HEK293 (cell line): Measurements from ENCODE around the gene GOLGA6C.
A peak's percentile ranks its signal among the peaks of the same experiment; 100 is the strongest.
"Not testable (repeated sequence)": the region's sequence is repeated elsewhere in the genome, so short reads cannot be mapped to it uniquely, and the experiment has no call there.

Source experiments
- CTCF ChIA-PET: fragments of 350-600 bp; formaldehyde crosslinking; extraction: SDS; loops from one replicate; lab custom pipeline; 2021; ENCODE audit warnings: antibody characterized with exemption; lab: Yijun Ruan, JAX
- POLR2A ChIA-PET: fragments of 300-600 bp; formaldehyde crosslinking; extraction: SDS; loops from one replicate; lab custom pipeline; 2020; ENCODE audit warnings: antibody characterized with exemption, inconsistent platforms; lab: Yijun Ruan, JAX
- H3K27ac ChIP-seq: fragments of 200-500 bp; sonication (Bioruptor generic); 2 replicates; pipeline ENCODE4 v1.5.1; 2014; ENCODE audit warnings: low read depth, low read length, control low read depth, inconsistent platforms; ENCODE audit errors: extremely low read depth
- H3K36me3 ChIP-seq, 2 experiments: fragments of 200-500 bp in 1 of 2; sonication (Bioruptor generic) in 1 of 2; 1 replicate in 1 of 2; 2 replicates in 1 of 2; pipeline ENCODE4 v1.5.1; 2014 to 2017; ENCODE audit warnings: inconsistent platforms in 2 of 2, low read length in 2 of 2; ENCODE audit not compliant: control insufficient read depth in 2 of 2, insufficient read depth in 1 of 2
- H3K4me1 ChIP-seq: fragments of 200-500 bp; sonication (Bioruptor generic); 2 replicates; pipeline ENCODE4 v1.5.1; 2014; ENCODE audit warnings: mild to moderate bottlenecking, low read length, inconsistent platforms; ENCODE audit not compliant: control insufficient read depth, insufficient read depth
- H3K4me3 ChIP-seq: 2 replicates; pipeline ENCODE4 v1.5.1; 2011; ENCODE audit warnings: low read depth, mild to moderate bottlenecking, control low read depth, low read length, moderate library complexity
- H3K9me3 ChIP-seq: fragments of 200-500 bp; sonication (Bioruptor generic); 2 replicates; pipeline ENCODE4 v1.5.1; 2014; ENCODE audit warnings: low read depth, low read length, inconsistent platforms; ENCODE audit not compliant: control insufficient read depth, insufficient read depth
- GLIS1 ChIP-seq: fragments of 450-650 bp; formaldehyde crosslinking; IDR thresholded peaks from 2 replicates; pipeline ENCODE4 v1.5.1; 2016; ENCODE audit warnings: missing biosample characterization, missing genetic modification characterization
- GLIS2 ChIP-seq: fragments of 450-650 bp; formaldehyde crosslinking; IDR thresholded peaks from 2 replicates; pipeline ENCODE4 v1.5.1; 2016; ENCODE audit warnings: missing biosample characterization, missing genetic modification characterization
- KLF1 ChIP-seq: fragments of 450-650 bp; formaldehyde crosslinking; IDR thresholded peaks from 2 replicates; pipeline ENCODE4 v1.5.1; 2016; ENCODE audit warnings: missing biosample characterization, missing genetic modification characterization
- ZNF248 ChIP-seq: fragments of 450-650 bp; formaldehyde crosslinking; IDR thresholded peaks from 2 replicates; pipeline ENCODE4 v1.5.1; 2017; ENCODE audit warnings: missing biosample characterization, missing genetic modification characterization
- ZNF335 ChIP-seq: fragments of 450-650 bp; formaldehyde crosslinking; conservative IDR thresholded peaks from 2 replicates; pipeline ENCODE4 v1.5.1; 2016; ENCODE audit warnings: missing biosample characterization, missing genetic modification characterization
- ZNF555 ChIP-seq: fragments of 450-650 bp; formaldehyde crosslinking; conservative IDR thresholded peaks from 2 replicates; pipeline ENCODE4 v1.5.1; 2017; ENCODE audit warnings: missing biosample characterization, mild to moderate bottlenecking, missing genetic modification characterization, inconsistent platforms
- ZNF558 ChIP-seq: fragments of 450-650 bp; formaldehyde crosslinking; IDR thresholded peaks from 2 replicates; pipeline ENCODE4 v1.5.1; 2016; ENCODE audit warnings: missing biosample characterization, missing genetic modification characterization
- TF ChIP-seq, protein P1 (sequence below): fragments of 450-650 bp; formaldehyde crosslinking; IDR thresholded peaks from 2 replicates; pipeline ENCODE4 v1.5.1; 2016; ENCODE audit warnings: missing biosample characterization, missing genetic modification characterization

GOLGA6C gene

GRCh38 chr15:75224281-75224680, 33.9 kb upstream of the GOLGA6C start:
- no peaks in the 10 kb centered on the region for H3K9me3 ChIP-seq
- ChIA-PET POLR2A (no interaction called here), CTCF (interaction anchor here (0.6 kb wide), 1 partner anchor 368 kb away, joined by 6 read pairs; no protein-coding TSS in a partner anchor)
- no peak overlapping the region for H3K27ac ChIP-seq
- TF ChIP-seq ZNF555 (tag by site-specific recombination), result no peak
- TF ChIP-seq ZNF248 (tag by site-specific recombination), result no peak
- no peaks in the 10 kb centered on the region for H3K4me1 ChIP-seq
- H3K4me3 ChIP-seq, result no peak overlapping the region
- no peaks in the 10 kb centered on the region for H3K36me3 ChIP-seq

DNA sequence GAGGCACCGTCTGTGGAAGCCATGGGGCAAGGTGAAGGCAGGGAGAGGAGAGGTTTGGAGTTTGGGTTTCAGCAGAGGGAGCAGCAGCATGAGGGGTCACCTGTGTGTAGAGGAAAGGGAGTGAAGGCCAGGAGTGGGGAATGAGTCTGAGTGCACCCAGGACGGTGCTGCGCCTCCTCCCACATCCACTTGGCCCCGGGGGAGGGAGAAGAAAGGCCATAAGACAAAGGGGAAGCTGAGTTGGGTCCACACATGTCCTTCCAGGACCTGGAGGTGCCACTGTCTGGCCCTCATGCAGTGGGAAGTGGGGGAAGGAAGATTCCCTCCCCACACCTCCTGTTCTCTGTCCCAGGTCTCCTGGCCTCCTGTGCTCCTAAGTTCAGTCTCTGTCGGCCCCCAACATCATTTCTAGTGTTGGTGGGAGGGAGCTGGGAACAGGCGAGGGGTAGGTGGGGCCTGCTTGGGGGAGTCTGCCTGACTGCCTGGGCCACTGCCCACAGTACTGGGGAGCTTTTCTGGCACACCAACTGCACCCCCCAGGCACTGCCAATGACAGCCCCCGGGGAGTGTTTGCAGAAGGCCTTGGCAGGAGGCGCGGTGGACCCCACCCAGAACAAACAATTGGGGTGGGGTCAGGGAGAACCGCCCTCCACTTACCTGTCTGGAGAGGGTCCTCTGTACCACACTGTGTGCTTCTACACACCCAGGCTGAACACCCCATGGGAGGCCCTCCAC, 32.9 kb upstream of the GOLGA6C start:
- H3K4me1 ChIP-seq, H3K27ac ChIP-seq, H3K4me3 ChIP-seq, H3K36me3 ChIP-seq, H3K9me3 ChIP-seq, POLR2A ChIA-PET: not testable (repeated sequence)
- CTCF ChIA-PET, result interaction anchor here (0.5 kb wide), 1 partner anchor 28 kb away, joined by 5 read pairs; no protein-coding TSS in a partner anchor
- TF ChIP-seq KLF1 (tag by site-specific recombination) (peak; percentile 96), GLIS1 (tag by site-specific recombination) (peak; percentile 76), GLIS2 (tag by site-specific recombination) (0 out of 2 replicates have a peak, but pooled peaks have one; percentile 32)

DNA sequence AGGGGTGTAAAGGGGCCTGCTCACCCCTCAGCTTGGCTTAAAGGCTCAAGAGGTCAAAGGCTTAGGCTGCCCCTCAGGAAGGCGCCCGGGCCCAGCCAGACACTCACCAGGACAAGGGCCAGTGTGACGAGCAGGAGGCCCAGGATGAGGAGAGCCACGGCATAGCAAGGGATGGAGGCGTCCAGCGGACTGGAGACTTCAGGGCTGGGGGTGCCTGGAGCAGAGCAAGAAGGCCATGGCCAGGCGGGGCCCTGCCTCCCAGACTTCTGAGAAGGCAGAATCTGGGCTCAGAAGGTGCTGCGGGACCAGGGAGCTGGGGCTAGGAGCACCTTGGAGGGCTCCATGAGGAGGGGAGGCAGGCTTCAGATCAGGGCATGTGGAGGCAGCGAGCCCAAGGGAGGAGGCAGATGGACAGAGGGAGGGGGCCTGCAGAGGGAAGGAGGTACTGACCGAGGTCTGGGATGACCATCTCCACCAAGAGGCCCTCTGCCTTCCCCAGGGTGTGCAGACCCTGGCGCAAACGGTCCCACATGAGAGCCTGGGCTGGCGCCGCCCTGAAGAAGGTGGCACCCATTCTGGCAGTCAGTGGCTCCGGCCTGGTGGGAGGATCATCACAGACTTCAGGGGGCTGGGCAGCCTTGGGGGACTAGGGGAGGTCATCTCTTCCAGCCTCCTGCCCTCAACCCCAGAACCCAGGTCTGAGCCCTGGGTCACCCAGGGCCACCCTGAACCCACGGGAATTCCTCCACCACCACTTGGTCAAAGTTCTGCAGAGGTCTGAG, 32.0 kb upstream of the GOLGA6C start:
- H3K27ac ChIP-seq, result no peak overlapping the region
- CTCF ChIA-PET, result interaction anchor here (0.5 kb wide), 1 partner anchor 27 kb away, joined by 5 read pairs; no protein-coding TSS in a partner anchor

GRCh38 chr15:75227112-75227511, 31.0 kb upstream of the GOLGA6C start:
- POLR2A ChIA-PET, H3K36me3 ChIP-seq, H3K4me1 ChIP-seq, H3K27ac ChIP-seq, CTCF ChIA-PET, H3K4me3 ChIP-seq, H3K9me3 ChIP-seq: not testable (repeated sequence)

More for the DNA sequence above, 32.0 kb upstream of the GOLGA6C start:
- POLR2A ChIA-PET, result no interaction called here
- H3K9me3 ChIP-seq, result no peaks in the 10 kb centered on the region
- H3K4me1 ChIP-seq, result no peaks in the 10 kb centered on the region
- no peaks in the 10 kb centered on the region for H3K36me3 ChIP-seq
- no peak overlapping the region for H3K4me3 ChIP-seq
- TF ChIP-seq ZNF335 (tag by site-specific recombination), result no peak
- TF ChIP-seq, all 188 proteins: peak for 0

GRCh38 chr15:75227663-75228280, 30.4 kb upstream of the GOLGA6C start:
- no peaks in the 10 kb centered on the region for H3K36me3 ChIP-seq
- H3K4me3 ChIP-seq, result no peak overlapping the region
- no peak for TF ChIP-seq ZNF555 (tag by site-specific recombination)
- TF ChIP-seq, protein P1, sequence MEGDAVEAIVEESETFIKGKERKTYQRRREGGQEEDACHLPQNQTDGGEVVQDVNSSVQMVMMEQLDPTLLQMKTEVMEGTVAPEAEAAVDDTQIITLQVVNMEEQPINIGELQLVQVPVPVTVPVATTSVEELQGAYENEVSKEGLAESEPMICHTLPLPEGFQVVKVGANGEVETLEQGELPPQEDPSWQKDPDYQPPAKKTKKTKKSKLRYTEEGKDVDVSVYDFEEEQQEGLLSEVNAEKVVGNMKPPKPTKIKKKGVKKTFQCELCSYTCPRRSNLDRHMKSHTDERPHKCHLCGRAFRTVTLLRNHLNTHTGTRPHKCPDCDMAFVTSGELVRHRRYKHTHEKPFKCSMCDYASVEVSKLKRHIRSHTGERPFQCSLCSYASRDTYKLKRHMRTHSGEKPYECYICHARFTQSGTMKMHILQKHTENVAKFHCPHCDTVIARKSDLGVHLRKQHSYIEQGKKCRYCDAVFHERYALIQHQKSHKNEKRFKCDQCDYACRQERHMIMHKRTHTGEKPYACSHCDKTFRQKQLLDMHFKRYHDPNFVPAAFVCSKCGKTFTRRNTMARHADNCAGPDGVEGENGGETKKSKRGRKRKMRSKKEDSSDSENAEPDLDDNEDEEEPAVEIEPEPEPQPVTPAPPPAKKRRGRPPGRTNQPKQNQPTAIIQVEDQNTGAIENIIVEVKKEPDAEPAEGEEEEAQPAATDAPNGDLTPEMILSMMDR, result no peak
- no peak for TF ChIP-seq ZNF558 (tag by site-specific recombination)
- CTCF ChIA-PET, result interaction anchor here (0.6 kb wide), 1 partner anchor 16 kb away, joined by 3 read pairs; no protein-coding TSS in a partner anchor
- POLR2A ChIA-PET, result no interaction called here
- no peaks in the 10 kb centered on the region for H3K9me3 ChIP-seq
- no peak overlapping the region for H3K27ac ChIP-seq
- no peaks in the 10 kb centered on the region for H3K4me1 ChIP-seq
